ENCODE data around the gene KIAA0513. TPM values are rescaled to one million over a fixed set of nuclear protein-coding genes. Genes with fewer than 3 reads are reported as not detected.
A peak's percentile ranks its signal among the peaks of the same experiment; 100 is the strongest.

Gene KIAA0513
- total RNA-seq, 1 experiment from 2014 or later = 8.7 TPM

DNA sequence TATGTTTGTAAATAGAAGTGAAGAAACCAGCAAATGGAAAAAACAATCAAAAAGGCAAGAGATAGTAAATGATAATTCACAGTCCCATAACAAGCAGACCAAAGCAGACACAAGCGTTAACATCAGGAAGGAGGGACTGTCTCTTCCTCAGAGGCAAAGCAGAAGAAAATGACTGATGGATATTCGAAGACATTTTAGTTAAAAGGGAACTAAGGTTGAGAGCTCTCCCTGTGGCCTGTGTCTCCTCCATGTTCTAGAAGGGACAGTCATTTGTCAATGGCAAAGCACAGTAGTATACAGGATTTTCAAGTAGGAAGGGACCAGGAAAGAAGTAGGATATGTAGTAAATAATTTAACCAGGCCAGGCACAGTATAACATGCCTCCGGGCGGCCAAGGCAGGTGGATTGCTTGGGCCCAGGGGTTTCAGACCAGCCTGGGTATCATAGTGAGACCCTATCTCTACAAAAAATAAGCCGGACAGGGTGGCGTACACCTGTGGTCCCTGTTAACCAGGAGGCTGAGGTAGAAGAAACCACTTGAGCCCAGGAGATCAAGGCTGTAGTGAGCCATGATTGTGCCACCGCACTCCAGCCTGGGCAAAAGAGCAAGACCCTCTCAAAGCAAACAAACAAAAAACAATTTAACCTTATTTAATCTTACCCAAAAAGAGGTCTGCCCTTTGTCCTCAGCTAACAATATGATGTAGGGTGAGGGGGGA, 19.9 kb upstream of the KIAA0513 start:
- TF ChIP-seq REST (IDR thresholded peaks at IDR 0.05; ENCODE audit: insufficient read depth in 1 of 2, low read depth in 2 of 2, low read length in 1 of 2) (no peak), SIN3A (IDR thresholded peaks at IDR 0.05; ENCODE audit: borderline replicate concordance, insufficient read depth, low read depth, low read length) (no peak)
- TF ChIP-seq, protein P1, sequence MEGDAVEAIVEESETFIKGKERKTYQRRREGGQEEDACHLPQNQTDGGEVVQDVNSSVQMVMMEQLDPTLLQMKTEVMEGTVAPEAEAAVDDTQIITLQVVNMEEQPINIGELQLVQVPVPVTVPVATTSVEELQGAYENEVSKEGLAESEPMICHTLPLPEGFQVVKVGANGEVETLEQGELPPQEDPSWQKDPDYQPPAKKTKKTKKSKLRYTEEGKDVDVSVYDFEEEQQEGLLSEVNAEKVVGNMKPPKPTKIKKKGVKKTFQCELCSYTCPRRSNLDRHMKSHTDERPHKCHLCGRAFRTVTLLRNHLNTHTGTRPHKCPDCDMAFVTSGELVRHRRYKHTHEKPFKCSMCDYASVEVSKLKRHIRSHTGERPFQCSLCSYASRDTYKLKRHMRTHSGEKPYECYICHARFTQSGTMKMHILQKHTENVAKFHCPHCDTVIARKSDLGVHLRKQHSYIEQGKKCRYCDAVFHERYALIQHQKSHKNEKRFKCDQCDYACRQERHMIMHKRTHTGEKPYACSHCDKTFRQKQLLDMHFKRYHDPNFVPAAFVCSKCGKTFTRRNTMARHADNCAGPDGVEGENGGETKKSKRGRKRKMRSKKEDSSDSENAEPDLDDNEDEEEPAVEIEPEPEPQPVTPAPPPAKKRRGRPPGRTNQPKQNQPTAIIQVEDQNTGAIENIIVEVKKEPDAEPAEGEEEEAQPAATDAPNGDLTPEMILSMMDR (IDR thresholded peaks at IDR 0.05) = no peak
- ATAC-seq = no peak

GRCh38 chr16:85008271-85008670, 19.3 kb upstream of the KIAA0513 start:
- peaks cover 53% of the 10 kb centered on the region for H3K4me1 ChIP-seq (ENCODE audit: control insufficient read depth, insufficient read depth, low read length)
- no peaks in the 10 kb centered on the region for H3K27me3 ChIP-seq (ENCODE audit: control insufficient read depth, insufficient read depth, low read length)
- DNase-seq (ENCODE audit: low read depth, low spot score) (no peak), ATAC-seq (no peak)
- CTCF ChIA-PET = interaction anchor here (0.7 kb wide), 1 partner anchor 37 kb away, joined by 9 read pairs; no protein-coding TSS in a partner anchor
- no peak for TF ChIP-seq POLR2AphosphoS5 (IDR thresholded peaks at IDR 0.05; ENCODE audit: low read depth, low read length)
- in situ Hi-C loops (cut with HindIII; ENCODE audit: low pct_unique_long_range_greater_than_20kb, low sequenced_read_pairs) (no loop called here), intact Hi-C loops (cut with micrococcal nuclease; ENCODE audit: unreplicated experiment) (no loop called here)
- BruUV-seq (replicated peaks) = no TSS peak
- no peaks in the 10 kb centered on the region for H3K9me3 ChIP-seq (ENCODE audit: control insufficient read depth, insufficient read depth, low read depth, low read length)
- peak overlapping the region; percentile 72 for H3K27ac ChIP-seq (ENCODE audit: low read length)
- no peak overlapping the region for H3K4me3 ChIP-seq (ENCODE audit: low read depth in 2 of 2, low read length in 2 of 2)
- peaks cover 10% of the 10 kb centered on the region; the same call in 1 of the 2 replicates for H3K36me3 ChIP-seq (ENCODE audit: control insufficient read depth, insufficient read depth, low read length)
- POLR2A ChIA-PET = no interaction called here

More for the DNA sequence above, 19.9 kb upstream of the KIAA0513 start:
- POLR2A ChIA-PET = interaction anchor here (0.7 kb wide), 1 partner anchor 46 kb away, joined by 5 read pairs; no protein-coding TSS in a partner anchor
- H3K4me3 ChIP-seq (ENCODE audit: low read depth in 2 of 2, low read length in 2 of 2) = no peak overlapping the region
- H3K36me3 ChIP-seq (ENCODE audit: control insufficient read depth, insufficient read depth, low read length) = peaks cover 10% of the 10 kb centered on the region; the same call in 1 of the 2 replicates
- in situ Hi-C loops (cut with HindIII; ENCODE audit: low pct_unique_long_range_greater_than_20kb, low sequenced_read_pairs) = no loop called here
- H3K27me3 ChIP-seq (ENCODE audit: control insufficient read depth, insufficient read depth, low read length) = no peaks in the 10 kb centered on the region
- CTCF ChIA-PET = interaction anchor here (0.7 kb wide), 1 partner anchor 36 kb away, joined by 9 read pairs; no protein-coding TSS in a partner anchor
- no peaks in the 10 kb centered on the region for H3K9me3 ChIP-seq (ENCODE audit: control insufficient read depth, insufficient read depth, low read depth, low read length)
- no peak for DNase-seq (ENCODE audit: low read depth, low spot score)
- peak overlapping the region; percentile 72 for H3K27ac ChIP-seq (ENCODE audit: low read length)
- peaks cover 60% of the 10 kb centered on the region for H3K4me1 ChIP-seq (ENCODE audit: control insufficient read depth, insufficient read depth, low read length)
- BruUV-seq (replicated peaks) = no TSS peak
- intact Hi-C loops (cut with micrococcal nuclease; ENCODE audit: unreplicated experiment) = no loop called here

DNA sequence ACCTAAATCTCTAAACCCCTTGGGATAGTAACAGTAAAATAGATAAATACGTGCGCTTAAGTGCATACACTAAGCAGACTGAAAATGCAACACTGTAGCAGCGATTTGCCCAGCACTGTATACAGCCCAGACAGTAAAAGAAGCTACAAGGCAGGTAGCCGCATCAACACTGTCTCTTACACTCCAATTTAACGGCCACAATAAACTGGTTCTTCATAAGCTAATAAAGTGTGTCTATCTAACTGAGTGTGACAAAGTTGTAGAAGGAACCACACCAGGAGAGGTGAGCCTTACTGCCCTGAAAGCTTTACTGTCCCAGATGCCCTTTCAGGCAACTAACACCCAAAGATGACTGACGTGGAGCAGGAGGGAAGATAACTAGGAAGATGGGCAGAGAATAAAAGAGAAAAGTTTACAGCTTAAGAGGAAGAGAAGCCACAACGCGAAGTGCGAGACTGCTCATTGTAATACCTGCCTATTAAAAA, 17.1 kb upstream of the KIAA0513 start:
- CTCF ChIA-PET = no interaction called here
- TF ChIP-seq, protein P1 (IDR thresholded peaks at IDR 0.05) = no peak
- TF ChIP-seq SIN3A (IDR thresholded peaks at IDR 0.05; ENCODE audit: borderline replicate concordance, insufficient read depth, low read depth, low read length) (no peak), REST (IDR thresholded peaks at IDR 0.05; ENCODE audit: insufficient read depth in 1 of 2, low read depth in 2 of 2, low read length in 1 of 2) (no peak), TCF7L2 (IDR thresholded peaks at IDR 0.05; ENCODE audit: low read depth, low read length) (no peak)
- Histone ChIP-seq H3K4me3 (ENCODE audit: low read depth in 2 of 2, low read length in 2 of 2) (peak overlapping the region; percentile 88 to 94), H3K27me3 (ENCODE audit: control insufficient read depth, insufficient read depth, low read length) (no peaks in the 10 kb centered on the region), H3K27ac (ENCODE audit: low read length) (peak overlapping the region; percentile 96), H3K4me1 (ENCODE audit: control insufficient read depth, insufficient read depth, low read length) (peaks cover 34% of the 10 kb centered on the region), H3K36me3 (ENCODE audit: control insufficient read depth, insufficient read depth, low read length) (peaks cover 10% of the 10 kb centered on the region; the same call in 1 of the 2 replicates), H3K9me3 (ENCODE audit: control insufficient read depth, insufficient read depth, low read depth, low read length) (no peaks in the 10 kb centered on the region)
- BruUV-seq (replicated peaks) = no TSS peak
- intact Hi-C loops (cut with micrococcal nuclease; ENCODE audit: unreplicated experiment) (no loop called here), in situ Hi-C loops (cut with HindIII; ENCODE audit: low pct_unique_long_range_greater_than_20kb, low sequenced_read_pairs) (no loop called here)
- ATAC-seq = no peak
- no peak for DNase-seq (ENCODE audit: low read depth, low spot score)
- POLR2A ChIA-PET = no interaction called here
